ENCODE data around the gene MEGF11.

Gene MEGF11

GRCh38 chr15:65918357-65918920, 335.1 kb downstream of the MEGF11 start:
- no peak for DNase-seq (ENCODE audit: low read depth, low spot score)

- no peak for DNase-seq (ENCODE audit: low read depth, low spot score)
Observed at GRCh38 chr15:65917936-65918335, 335.6 kb downstream of the MEGF11 start.

DNA sequence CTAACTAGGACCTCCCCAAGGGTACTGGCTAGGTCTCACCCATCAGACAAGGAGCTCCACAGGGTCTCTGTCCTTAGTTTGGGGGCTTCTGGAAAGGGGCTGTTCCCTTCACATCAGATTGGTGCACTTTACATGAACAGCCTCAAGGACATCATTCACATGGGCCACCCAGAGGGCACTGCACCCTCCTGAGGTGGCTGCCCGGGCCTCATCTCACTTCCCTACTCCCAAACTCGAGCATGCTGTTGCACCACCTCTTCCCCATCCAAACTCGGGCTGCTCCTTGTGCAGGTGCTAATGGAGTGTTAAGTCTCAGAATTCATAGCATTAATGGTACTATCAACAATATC, 336.2 kb downstream of the MEGF11 start:
- DNase-seq (ENCODE audit: low read depth, low spot score): no peak

DNA sequence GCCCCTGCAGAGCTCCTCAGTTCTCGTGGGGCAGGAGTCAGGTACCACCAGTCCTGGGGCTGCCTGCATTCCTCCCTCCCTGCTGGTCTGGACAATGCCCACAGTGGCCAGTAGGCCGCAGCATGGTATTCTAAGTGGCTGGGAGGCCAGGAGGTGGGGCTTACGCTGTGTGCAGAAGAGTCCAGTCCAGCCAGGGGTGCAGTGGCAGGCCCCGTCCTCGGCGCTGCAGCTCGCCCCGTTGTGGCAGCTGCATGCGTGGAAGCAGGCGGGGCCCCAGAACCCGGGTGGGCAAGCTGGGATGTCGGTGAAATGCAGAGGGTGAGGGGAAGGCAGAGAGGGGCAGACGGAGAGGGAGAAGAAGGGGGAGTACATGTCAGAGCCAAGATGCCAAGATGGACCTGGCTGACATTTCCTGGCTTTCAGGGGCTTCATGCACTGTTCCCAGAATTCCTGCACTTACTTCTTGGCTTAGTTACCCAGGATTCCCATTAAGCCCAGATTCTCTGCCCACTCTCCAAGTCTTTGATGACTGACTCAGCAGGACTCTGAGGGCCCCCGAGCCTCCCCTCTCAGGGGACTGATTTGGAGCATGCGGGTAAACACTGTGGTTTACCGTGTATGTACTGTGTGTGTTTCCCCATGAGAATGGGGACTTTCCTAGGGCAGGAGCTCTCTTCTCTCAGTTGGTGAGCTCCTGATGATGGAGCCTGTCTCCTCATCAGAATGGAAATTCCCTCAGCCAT, 336.7 kb downstream of the MEGF11 start:
- peak; percentile 67 for DNase-seq (ENCODE audit: low read depth, low spot score)

GRCh38 chr15:65916041-65916663, 337.4 kb downstream of the MEGF11 start:
- no peak for DNase-seq (ENCODE audit: low read depth, low spot score)

GRCh38 chr15:65914981-65915925, 338.3 kb downstream of the MEGF11 start:
- no peak for DNase-seq (ENCODE audit: low read depth, low spot score)

DNA sequence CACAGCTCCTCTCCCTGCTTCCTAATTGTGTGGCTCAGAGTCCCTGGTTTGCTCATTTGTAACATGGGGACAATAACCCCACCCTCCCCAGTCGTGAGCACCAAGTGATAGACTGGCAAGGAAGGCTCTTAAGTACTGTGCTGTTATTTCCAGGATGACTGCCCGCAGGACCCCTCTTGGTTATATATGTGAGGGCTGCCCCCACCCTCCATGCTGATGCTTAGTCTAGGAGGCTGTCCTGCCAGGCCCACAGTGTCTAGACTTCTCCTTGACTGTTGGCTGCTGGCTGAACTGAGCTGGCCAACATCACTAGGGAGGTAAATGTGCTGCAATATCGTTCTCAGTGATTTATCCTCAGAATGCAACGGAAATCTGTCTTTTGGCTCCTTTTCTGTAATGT, 339.2 kb downstream of the MEGF11 start:
- DNase-seq (ENCODE audit: low read depth, low spot score): no peak

DNA sequence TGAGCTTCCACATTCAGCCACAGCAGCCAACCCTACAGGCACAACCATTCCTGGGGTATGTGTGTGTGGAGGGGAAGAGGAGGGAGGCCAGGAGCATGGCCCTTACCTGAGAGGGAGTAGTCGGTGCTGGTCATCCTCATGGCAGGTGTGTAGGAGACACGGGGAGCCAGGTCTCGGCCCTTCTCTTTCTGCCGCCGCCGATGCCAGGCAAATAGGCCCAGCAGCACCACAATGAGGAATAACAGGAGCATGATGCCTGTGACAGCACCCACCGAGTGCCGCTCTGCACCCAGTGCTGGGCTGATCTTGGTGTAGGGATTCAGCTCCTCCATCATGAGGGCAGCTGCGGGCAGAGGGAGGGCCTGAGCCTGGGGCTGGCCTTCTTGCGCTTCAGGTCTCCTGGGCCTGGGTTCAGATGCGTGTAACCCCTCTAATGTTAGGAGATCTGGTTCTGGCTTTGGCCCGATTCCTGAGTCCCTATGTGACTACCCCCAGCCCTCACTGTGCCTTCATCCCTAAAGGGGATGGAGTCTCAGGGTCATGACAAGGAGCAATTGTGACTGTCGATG, 339.8 kb downstream of the MEGF11 start:
- no peak for DNase-seq (ENCODE audit: low read depth, low spot score)

GRCh38 chr15:65912235-65912634, 341.3 kb downstream of the MEGF11 start:
- DNase-seq (ENCODE audit: low read depth, low spot score): no peak

DNA sequence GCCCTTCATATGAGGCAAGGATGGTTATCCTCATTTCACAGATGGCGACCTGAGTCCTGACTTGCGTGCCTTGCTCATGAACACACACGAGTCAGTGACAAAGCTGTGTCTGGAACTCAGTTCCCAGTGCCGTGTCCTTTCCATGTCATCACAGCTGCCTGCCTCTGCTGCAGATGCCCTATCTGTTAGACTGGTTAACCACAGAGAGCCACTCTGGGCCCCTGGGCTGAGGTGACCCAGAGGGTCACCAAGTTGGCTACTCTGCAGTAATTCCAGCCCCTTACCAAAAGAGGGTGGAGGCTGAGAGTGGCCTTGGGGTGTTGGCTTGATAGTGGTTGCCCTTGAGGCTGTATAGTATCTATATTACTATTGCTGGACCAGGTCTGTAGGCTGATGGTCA, 343.2 kb downstream of the MEGF11 start:
- DNase-seq (ENCODE audit: low read depth, low spot score): no peak

DNA sequence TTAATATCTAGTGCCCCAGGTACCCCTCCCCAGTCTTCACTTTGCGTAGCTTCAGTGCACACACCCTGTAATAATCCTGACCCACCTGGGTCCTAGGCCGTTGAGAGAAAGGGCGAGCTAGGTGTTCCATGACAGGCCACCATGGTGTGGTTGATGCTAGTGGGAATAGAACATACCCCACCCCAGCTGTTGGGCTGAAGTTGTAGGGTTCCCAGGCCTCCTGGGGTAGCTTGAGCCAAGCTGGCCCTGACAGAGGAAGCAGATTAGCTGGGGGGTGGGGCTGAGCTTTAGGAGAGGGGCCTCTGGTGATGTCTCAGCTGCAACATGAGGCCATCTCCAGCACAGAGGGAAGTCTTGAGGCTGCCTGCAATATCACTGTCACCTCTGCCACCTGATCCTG, 343.7 kb downstream of the MEGF11 start:
- no peak for DNase-seq (ENCODE audit: low read depth, low spot score)

GRCh38 chr15:65908876-65909275, 344.7 kb downstream of the MEGF11 start:
- no peak for DNase-seq (ENCODE audit: low read depth, low spot score)

GRCh38 chr15:65907661-65908060, 345.9 kb downstream of the MEGF11 start:
- DNase-seq (ENCODE audit: low read depth, low spot score): no peak

- no peak for DNase-seq (ENCODE audit: low read depth, low spot score)
Observed at GRCh38 chr15:65906396-65906795, 347.2 kb downstream of the MEGF11 start.

DNA sequence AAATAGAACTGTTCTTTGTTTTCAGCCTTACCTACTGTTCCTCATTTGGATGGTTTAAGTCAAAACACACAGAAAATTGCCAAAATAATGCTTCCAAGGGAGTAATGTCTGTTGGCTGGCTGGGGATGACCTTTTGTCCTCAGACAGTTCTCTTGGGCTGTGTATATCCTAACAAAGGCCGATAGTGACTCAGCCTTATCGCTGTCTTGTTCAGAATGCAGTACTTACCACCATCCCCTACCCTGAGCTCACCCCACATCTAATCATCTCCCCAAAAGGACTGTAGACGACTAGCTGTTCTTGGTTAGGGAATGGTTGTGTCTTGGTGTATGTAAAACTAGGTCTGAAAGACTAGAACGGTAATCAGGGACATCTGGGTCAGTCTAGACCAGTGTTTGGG, 349.2 kb downstream of the MEGF11 start:
- no peak for DNase-seq (ENCODE audit: low read depth, low spot score)

DNA sequence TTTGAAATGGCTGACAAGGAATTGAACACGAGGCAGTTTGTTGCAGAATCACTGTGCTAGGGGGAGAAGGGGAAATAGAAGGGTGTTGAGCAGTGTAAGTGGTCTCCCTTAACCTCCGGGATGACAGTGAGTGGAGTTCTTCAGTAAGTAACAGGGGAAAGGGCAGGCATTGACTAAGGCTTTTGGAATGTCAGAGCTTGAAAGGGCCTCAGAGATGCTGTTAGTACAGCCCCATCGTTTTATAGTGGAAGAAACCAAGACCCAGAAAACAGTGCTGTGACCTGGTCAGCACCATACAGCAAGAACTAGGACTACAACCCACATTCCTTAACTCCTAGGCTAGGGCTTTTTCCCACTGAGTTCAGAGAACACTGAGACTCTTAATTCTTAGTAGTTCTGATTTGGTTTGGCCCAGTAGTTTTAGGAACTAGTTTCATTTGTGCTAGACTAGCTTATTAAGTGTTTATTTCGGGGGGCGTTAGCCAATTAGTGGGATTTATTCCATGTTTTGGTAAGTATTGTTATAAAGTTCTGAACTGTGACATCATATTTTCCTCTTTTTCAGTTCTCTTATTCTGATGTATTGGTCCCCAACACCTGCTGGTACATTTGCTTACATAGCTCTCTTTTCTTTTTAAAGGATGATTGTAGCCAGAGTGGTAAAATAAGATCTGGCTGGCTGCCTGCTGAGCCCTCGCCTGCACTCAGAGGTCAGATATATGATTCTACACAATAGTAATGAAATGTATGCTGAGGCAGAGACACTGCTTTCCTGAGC, 350.1 kb downstream of the MEGF11 start:
- no peak for DNase-seq (ENCODE audit: low read depth, low spot score)

GRCh38 chr15:65902373-65902772, 351.2 kb downstream of the MEGF11 start:
- DNase-seq (ENCODE audit: low read depth, low spot score): peak; percentile 63

- no peak for DNase-seq (ENCODE audit: low read depth, low spot score)
Observed at GRCh38 chr15:65901836-65902235, 351.7 kb downstream of the MEGF11 start.

DNA sequence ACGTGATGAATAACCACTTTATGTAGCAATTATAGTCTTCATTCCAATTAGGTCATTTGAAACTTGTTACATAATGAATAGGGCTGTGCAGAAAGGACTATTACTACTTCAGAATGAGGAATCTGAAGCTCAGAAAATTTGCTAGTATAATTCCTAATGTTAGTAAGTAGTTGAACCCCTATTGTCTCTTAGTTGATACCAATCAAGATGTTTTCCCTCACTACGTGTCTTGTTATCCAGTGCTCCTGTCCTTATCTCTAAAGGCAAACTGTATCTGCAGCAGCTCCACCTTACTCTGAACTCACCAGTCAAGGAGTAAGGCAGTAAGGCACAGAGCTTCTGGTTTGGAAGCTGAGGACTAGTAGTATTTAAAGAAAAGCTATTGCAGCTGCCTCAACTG, 352.2 kb downstream of the MEGF11 start:
- DNase-seq (ENCODE audit: low read depth, low spot score): no peak

- no peak for DNase-seq (ENCODE audit: low read depth, low spot score)
Observed at GRCh38 chr15:65900488-65900887, 353.1 kb downstream of the MEGF11 start.

DNA sequence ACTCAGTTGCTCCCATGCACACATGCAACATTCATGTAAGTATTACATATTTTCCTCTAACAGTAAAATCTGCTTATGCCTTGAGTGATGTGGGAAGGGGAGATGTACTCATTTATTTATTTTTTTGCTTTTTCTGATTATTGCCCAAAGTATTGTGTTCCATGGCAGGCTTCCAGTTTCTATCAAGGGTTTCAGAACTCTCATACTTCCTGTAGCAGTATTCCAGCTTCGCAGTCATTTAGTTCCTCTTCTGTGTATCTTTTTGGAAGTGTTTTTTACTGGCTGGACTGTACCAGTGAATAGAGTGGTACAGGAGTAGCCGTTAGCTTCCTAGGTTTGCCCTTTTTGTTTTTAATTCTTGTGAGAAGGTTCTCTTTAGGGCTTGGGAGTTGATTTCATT, 357.3 kb downstream of the MEGF11 start:
- DNase-seq (ENCODE audit: low read depth, low spot score): no peak

All from iPS DF 19.7 (cell line).